ENCODE data around the gene CLSTN1. TPM values are rescaled to one million over a fixed set of nuclear protein-coding genes. Genes with fewer than 3 reads are reported as not detected.

The CLSTN1 gene
- total and polyA plus RNA-seq, 12 donors = 37.1 to 79.8 (median 63.8) TPM

DNA sequence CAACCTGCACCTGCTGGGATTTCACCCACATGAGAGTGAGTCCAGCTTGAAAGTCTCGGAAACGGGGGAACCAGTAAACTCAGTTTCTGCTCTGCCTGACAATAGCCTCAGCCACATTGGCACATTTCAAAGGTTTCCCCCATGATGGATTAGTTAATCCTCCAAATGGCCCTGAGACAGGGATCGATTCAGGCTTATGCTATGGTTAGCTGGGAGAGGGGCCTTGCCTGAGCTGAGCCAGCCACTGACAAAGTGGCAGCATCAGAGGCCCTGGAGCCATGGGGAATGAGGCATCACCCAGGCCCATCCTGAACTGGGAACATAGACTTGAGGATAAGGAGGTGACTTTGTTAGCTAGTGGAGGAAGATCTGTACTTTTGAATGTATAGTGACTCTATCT lies 2.9 kb upstream of the CLSTN1 start:
- 87 to 92% methylated on average over 3 of the region's 3 CpGs for WGBS, 2 donors
- Histone ChIP-seq H3K27ac (no peak overlapping the region), H3K27me3 (no peaks in the 10 kb centered on the region), H3K4me3 (no peak overlapping the region), H3K36me3 (no peaks in the 10 kb centered on the region), H3K4me1 (peaks cover 4 to 34% (median 28%) of the 10 kb centered on the region in 9 donors), H3K9me3 (no peaks in the 10 kb centered on the region)
- ATAC-seq = no peak
- no peak for DNase-seq
- no peak for TF ChIP-seq CTCF (IDR thresholded peaks at IDR 0.05)
- intact Hi-C loops (cut with DNase I) = no loop called here

- no peaks in the 10 kb centered on the region for H3K9me3 ChIP-seq
- intact Hi-C loops (cut with DNase I) = no loop called here
- H3K36me3 ChIP-seq = no peaks in the 10 kb centered on the region
- no peak for TF ChIP-seq CTCF (IDR thresholded peaks at IDR 0.05)
- ATAC-seq (no peak), DNase-seq (no peak)
- WGBS, 2 donors = 92 to 94% methylated on average over 3 of the region's 3 CpGs
- H3K27me3 ChIP-seq = no peaks in the 10 kb centered on the region
- peaks cover 4 to 38% (median 33%) of the 10 kb centered on the region in 9 donors for H3K4me1 ChIP-seq
- H3K4me3 ChIP-seq = no peak overlapping the region
- peak overlapping the region in 4 of 10 donors; percentile 38 to 87 (median 72) for H3K27ac ChIP-seq
Observed at GRCh38 chr1:9826087-9826486, 2.3 kb upstream of the CLSTN1 start.

DNA sequence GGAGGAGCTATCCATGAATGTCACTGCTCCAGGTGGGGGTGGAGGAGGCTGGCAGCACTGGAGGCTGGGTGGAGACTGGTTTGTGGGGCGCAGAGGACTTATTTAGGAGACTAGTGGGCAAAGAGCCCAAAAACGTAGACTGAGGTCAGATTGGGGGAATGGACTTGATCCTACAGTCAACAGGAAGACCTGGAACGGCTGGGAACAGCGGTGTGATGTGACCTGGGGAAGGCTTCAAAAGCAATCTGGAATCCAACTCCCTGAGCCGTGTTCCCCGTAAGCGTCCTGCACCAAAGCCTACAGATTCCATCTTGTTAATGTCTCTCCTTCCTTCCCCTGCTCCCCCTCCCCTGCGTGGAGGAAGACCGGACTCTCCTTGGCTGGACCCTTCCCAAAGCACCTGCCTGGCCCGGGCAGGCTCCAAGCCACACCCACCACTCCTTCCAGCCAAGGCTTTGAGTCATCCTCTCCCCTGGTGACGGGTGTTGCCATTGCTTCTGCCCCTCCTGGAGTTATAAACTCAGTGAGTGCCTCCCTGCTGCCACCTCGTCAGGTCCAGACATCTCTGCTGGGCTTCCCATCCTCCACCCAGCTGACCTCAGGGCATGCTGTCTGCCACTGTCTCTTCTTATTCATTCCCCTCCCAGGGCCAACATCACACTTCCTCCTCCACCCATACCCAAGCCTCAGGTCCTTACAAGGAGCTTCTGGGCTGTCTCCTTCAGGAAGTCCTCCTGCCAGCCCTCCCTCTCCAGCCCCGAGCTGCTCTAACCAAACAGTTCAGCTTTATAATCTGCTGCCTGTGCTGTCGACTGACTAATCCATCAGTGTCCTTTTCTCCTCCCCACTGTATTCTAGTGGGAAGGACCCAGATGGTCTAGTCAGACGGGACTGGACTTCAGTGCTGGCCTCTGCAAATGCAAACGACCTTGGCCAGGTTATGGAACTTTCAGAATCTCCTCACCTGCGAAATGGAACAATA lies 1.6 kb upstream of the CLSTN1 start:
- no peak for TF ChIP-seq CTCF (IDR thresholded peaks at IDR 0.05)
- no peaks in the 10 kb centered on the region for H3K9me3 ChIP-seq
- H3K36me3 ChIP-seq = no peaks in the 10 kb centered on the region
- ATAC-seq (peak in 7 of 8 donors; percentile 19 to 70 (median 55)), DNase-seq (peak in 1 of 2 donors; percentile 48)
- H3K27ac ChIP-seq = peak overlapping the region in 9 of 10 donors; percentile 16 to 88 (median 84)
- H3K4me1 ChIP-seq = peaks cover 4 to 41% (median 35%) of the 10 kb centered on the region in 9 donors
- peak overlapping the region in 2 of 10 donors; percentile 86 to 87 for H3K4me3 ChIP-seq
- H3K27me3 ChIP-seq = no peaks in the 10 kb centered on the region
- intact Hi-C loops (cut with DNase I) = no loop called here
- 20 to 28% methylated on average over 17 of the region's 17 CpGs for WGBS, 2 donors

- Histone ChIP-seq H3K36me3 (no peaks in the 10 kb centered on the region), H3K4me1 (peaks cover 4 to 41% (median 35%) of the 10 kb centered on the region in 9 donors), H3K9me3 (no peaks in the 10 kb centered on the region), H3K27me3 (no peaks in the 10 kb centered on the region), H3K4me3 (peak overlapping the region in 9 of 10 donors; percentile 61 to 94 (median 86)), H3K27ac (peak overlapping the region; percentile 63 to 88 (median 84))
- ATAC-seq = peak in 5 of 8 donors; percentile 1 to 29 (median 5)
- TF ChIP-seq CTCF (IDR thresholded peaks at IDR 0.05) = no peak
- 24 to 30% methylated on average over 12 of the region's 12 CpGs for WGBS, 2 donors
- intact Hi-C loops (cut with DNase I) = no loop called here
- no peak for DNase-seq
Observed at GRCh38 chr1:9824702-9825089, 931 bp upstream of the CLSTN1 start.

All from heart right ventricle (tissue), 16 donors.